Neural cell (in vitro differentiated cells): Measurements from ENCODE around the gene NT5M. TPM values are rescaled to one million over a fixed set of nuclear protein-coding genes. Genes with fewer than 3 reads are reported as not detected.

ENCODE experiments used
- H2AFZ ChIP-seq: fragments of 200-600, 300-800 bp; sonication (generic), shearing (Covaris generic); 2 replicates; pipeline ENCODE4 v1.6.0; 2014; ENCODE audit warnings: low read depth, mild to moderate bottlenecking, antibody characterized with exemption, low read length, moderate library complexity
- H3F3A ChIP-seq: fragments of 200-600 bp; shearing (Covaris generic); 2 replicates; pipeline ENCODE4 v1.6.1; 2016; ENCODE audit warnings: mild to moderate bottlenecking, moderate library complexity, mixed read lengths, antibody characterized with exemption, low read length; ENCODE audit not compliant: insufficient read depth, poor library complexity, severe bottlenecking
- H3K27ac ChIP-seq: fragments of 200-600, 300-800 bp; sonication (generic), shearing (Covaris generic); 2 replicates; pipeline ENCODE4 v1.5.1; 2014; ENCODE audit warnings: mild to moderate bottlenecking, low read length, moderate library complexity
- H3K27me3 ChIP-seq: fragments of 300-800, 200-600 bp; sonication (generic), shearing (Covaris generic); 2 replicates; pipeline ENCODE4 v1.6.0; 2014; ENCODE audit warnings: mild to moderate bottlenecking, low read depth, low read length, moderate library complexity; ENCODE audit not compliant: insufficient read depth
- H3K36me3 ChIP-seq: fragments of 300-800, 200-600 bp; sonication (generic), shearing (Covaris generic); 2 replicates; pipeline ENCODE4 v1.5.1; 2014; ENCODE audit warnings: mild to moderate bottlenecking, antibody characterized with exemption, low read length, moderate library complexity; ENCODE audit not compliant: insufficient read depth
- H3K4me2 ChIP-seq: fragments of 300-800, 200-600 bp; sonication (generic), shearing (Covaris generic); 2 replicates; pipeline ENCODE4 v1.6.0; 2014; ENCODE audit warnings: mild to moderate bottlenecking, low read length
- H3K4me3 ChIP-seq: fragments of 300-800, 200-600 bp; sonication (generic), shearing (Covaris generic); 2 replicates; pipeline ENCODE4 v1.5.1; 2014; ENCODE audit warnings: mild to moderate bottlenecking, low read length, moderate library complexity
- H3K79me2 ChIP-seq: fragments of 200-600 bp; shearing (Covaris generic); replicated peaks from 2 replicates; pipeline ENCODE4 v1.6.0; 2014; ENCODE audit warnings: mild to moderate bottlenecking, low read length, moderate library complexity; ENCODE audit not compliant: insufficient read depth
- H3K9ac ChIP-seq: fragments of 300-800, 200-600 bp; sonication (generic), shearing (Covaris generic); 2 replicates; pipeline ENCODE4 v1.6.1; 2016; ENCODE audit warnings: mild to moderate bottlenecking, low read length, mixed read lengths
- H3K9me2 ChIP-seq: fragments of 200-600 bp; shearing (Covaris generic); 2 replicates; pipeline ENCODE4 v1.6.1; 2016; ENCODE audit warnings: mild to moderate bottlenecking, low read length, mixed read lengths; ENCODE audit not compliant: insufficient read depth
- H3K9me3 ChIP-seq: fragments of 200-600, 300-800 bp; sonication (generic), shearing (Covaris generic); 2 replicates; pipeline ENCODE4 v1.6.1; 2016; ENCODE audit warnings: mild to moderate bottlenecking, mixed run types, low read length, moderate library complexity, mixed read lengths
- H4K20me1 ChIP-seq: fragments of 200-600 bp; shearing (Covaris generic); 2 replicates; pipeline ENCODE4 v1.6.1; 2016; ENCODE audit warnings: mild to moderate bottlenecking, mixed run types; ENCODE audit not compliant: insufficient read depth
- CTCF ChIP-seq: fragments of 450-650 bp; IDR thresholded peaks from 2 replicates; pipeline ENCODE4 v1.5.1; 2014; ENCODE audit warnings: antibody characterized with exemption, mild to moderate bottlenecking, moderate library complexity; ENCODE audit not compliant: poor library complexity, severe bottlenecking
- EP300 ChIP-seq: fragments of 450-650 bp; conservative IDR thresholded peaks from 2 replicates; pipeline ENCODE4 v1.6.1; 2014; ENCODE audit warnings: antibody characterized with exemption, mild to moderate bottlenecking, moderate library complexity; ENCODE audit not compliant: poor library complexity, severe bottlenecking
- EZH2 ChIP-seq: fragments of 200-600, 300-800 bp; shearing (Covaris generic), sonication (generic); IDR thresholded peaks from 2 replicates; pipeline ENCODE4 v1.6.1; 2014; ENCODE audit warnings: antibody characterized with exemption, low read length, borderline replicate concordance, mild to moderate bottlenecking; ENCODE audit not compliant: insufficient read depth, poor library complexity, severe bottlenecking
- MXI1 ChIP-seq: fragments of 450-650 bp; conservative IDR thresholded peaks from 2 replicates; pipeline ENCODE4 v1.6.1; 2014; ENCODE audit warnings: antibody characterized with exemption, mild to moderate bottlenecking; ENCODE audit not compliant: poor library complexity, severe bottlenecking
- POLR2AphosphoS5 ChIP-seq: IDR thresholded peaks from 2 replicates; pipeline ENCODE4 v1.6.1; 2012
- RAD21 ChIP-seq: fragments of 450-650 bp; conservative IDR thresholded peaks from 2 replicates; pipeline ENCODE4 v1.6.1; 2014; ENCODE audit warnings: antibody characterized with exemption, mild to moderate bottlenecking, moderate library complexity
- REST ChIP-seq: IDR thresholded peaks from 2 replicates; pipeline ENCODE4 v1.6.1; 2012; ENCODE audit warnings: borderline replicate concordance
- SMC3 ChIP-seq: fragments of 450-650 bp; conservative IDR thresholded peaks from 2 replicates; pipeline ENCODE4 v1.6.1; 2014; ENCODE audit warnings: antibody characterized with exemption, mild to moderate bottlenecking, moderate library complexity; ENCODE audit not compliant: poor library complexity
- TAF1 ChIP-seq: IDR thresholded peaks from 2 replicates; pipeline ENCODE4 v1.6.1; 2012; ENCODE audit warnings: low read depth
- polyA plus RNA-seq: library from polyadenylated mRNA; depleted of rRNA; stranded (reverse); fragments of >200 nt; gene quantifications from 2 replicates; pipeline ENCODE4 v1.2.3, GENCODE V29; 2014

The NT5M gene
- polyA plus RNA-seq, 1 donor from 2014 or later = 11.1 TPM

GRCh38 chr17:17345294-17345597, 42.1 kb downstream of the NT5M start:
- H3K4me3 ChIP-seq = no peak overlapping the region
- H3K9me2 ChIP-seq = no peaks in the 10 kb centered on the region
- H3K9me3 ChIP-seq = no peaks in the 10 kb centered on the region
- no peaks in the 10 kb centered on the region for H4K20me1 ChIP-seq
- no peaks in the 10 kb centered on the region for H3K79me2 ChIP-seq
- H3K4me2 ChIP-seq = no peak overlapping the region
- no peak overlapping the region for H3K9ac ChIP-seq
- H3K27me3 ChIP-seq = no peaks in the 10 kb centered on the region
- no peak overlapping the region for H2AFZ ChIP-seq
- TF ChIP-seq CTCF = no peak
- no peak for TF ChIP-seq REST
- TF ChIP-seq POLR2AphosphoS5 = no peak
- TF ChIP-seq EZH2 = no peak
- TF ChIP-seq RAD21 = no peak
- no peak for TF ChIP-seq MXI1
- no peak for TF ChIP-seq SMC3
- TF ChIP-seq TAF1 = no peak
- TF ChIP-seq EP300 = no peak
- H3F3A ChIP-seq = no peaks in the 10 kb centered on the region
- H3K36me3 ChIP-seq = no peaks in the 10 kb centered on the region
- H3K27ac ChIP-seq = no peak overlapping the region

GRCh38 chr17:17345686-17346427, 42.7 kb downstream of the NT5M start:
- no peak for TF ChIP-seq RAD21
- TF ChIP-seq SMC3 = no peak
- no peak for TF ChIP-seq POLR2AphosphoS5
- no peak for TF ChIP-seq EZH2
- Histone ChIP-seq H3K79me2 (no peaks in the 10 kb centered on the region), H3K36me3 (no peaks in the 10 kb centered on the region)

More at GRCh38 chr17:17345686-17346427, 42.7 kb downstream of the NT5M start:
- H3K4me3 ChIP-seq = no peak overlapping the region
- H3K27ac ChIP-seq = no peak overlapping the region
- H3K9me3 ChIP-seq = no peaks in the 10 kb centered on the region
- H3K27me3 ChIP-seq = no peaks in the 10 kb centered on the region
- no peaks in the 10 kb centered on the region for H3F3A ChIP-seq
- no peaks in the 10 kb centered on the region for H3K9me2 ChIP-seq
- H4K20me1 ChIP-seq = no peaks in the 10 kb centered on the region
- no peak overlapping the region for H2AFZ ChIP-seq
- H3K9ac ChIP-seq = no peak overlapping the region
- no peak overlapping the region for H3K4me2 ChIP-seq
